GM21619 (cell line): ENCODE results near the gene FNDC3B.

Source experiments
- ATAC-seq: cut with Tn5 transposase; IDR thresholded peaks from one replicate; pipeline ENCODE4 v1.9.1; 2021; ENCODE audit not compliant: unreplicated experiment

Gene FNDC3B

DNA sequence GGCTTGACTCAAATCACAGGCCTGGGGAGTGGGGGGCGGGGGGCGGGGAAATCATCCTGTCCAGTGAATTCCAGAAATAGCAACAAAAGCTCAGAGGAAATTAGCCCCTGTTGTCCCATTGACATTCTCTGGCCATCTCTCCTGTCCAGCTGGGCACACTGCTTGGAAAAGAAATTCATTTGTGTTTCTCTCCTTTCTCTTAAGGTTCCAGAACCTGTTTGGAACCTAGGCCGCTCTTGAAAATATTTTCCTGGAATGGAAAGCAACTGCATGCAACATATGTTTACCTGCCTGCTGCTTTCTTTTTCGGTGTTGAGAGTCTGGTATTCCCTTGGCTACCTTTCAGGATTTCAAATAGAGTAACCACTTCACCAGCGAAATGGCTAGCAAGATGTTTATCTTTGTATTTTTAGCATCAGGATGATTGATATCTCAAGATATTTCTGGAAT lies 239.8 kb downstream of the FNDC3B start:
- ATAC-seq = no peak

DNA sequence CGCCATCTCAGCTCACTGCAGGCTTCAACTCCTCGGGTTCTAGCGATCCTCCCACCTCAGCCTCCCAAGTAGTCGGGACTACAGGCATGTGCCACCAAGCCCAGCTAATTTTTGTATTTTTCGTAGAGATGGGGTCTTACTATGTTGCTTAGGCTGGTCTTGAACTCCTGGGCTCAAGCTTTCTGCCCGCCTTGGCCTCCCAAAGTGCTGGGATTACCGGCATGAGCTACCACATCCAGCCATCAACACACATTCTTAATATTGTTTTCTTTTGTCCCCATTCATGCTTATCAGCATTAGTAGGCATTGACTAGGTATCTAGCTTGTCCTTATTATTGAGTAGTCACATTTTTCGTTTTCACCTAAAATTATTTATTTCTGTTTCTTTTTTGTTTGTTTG lies 240.6 kb downstream of the FNDC3B start:
- no peak for ATAC-seq

DNA sequence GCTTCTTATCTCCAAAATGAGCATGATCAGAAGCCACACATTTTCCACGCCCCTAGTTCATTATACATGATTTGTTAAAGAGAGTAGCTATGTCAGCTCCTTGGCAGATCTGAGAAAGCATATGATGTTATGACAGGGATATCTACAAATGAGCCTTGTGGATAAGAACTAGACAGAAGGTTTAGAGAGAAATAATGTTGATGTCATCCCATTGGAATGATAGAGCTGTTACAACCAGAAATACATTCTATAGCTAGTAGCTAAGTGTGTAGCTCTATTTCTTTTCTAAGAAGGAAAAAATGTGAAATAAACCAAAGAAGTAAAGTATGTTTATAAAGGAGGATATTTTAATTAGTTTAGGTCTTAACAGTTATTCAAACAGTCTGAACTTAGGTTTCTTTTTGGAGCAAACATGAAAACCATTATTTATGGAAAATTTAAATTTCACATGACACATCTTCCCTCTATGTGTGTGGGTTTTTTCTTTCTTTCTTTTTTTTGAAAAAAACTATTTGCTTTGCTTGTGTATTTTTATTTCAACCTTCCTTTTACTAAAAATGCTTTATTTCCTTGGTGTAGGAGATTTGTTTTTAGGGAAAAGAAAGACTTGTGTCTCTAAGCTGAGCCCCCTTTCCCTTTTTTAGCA lies 241.2 kb downstream of the FNDC3B start:
- no peak for ATAC-seq

DNA sequence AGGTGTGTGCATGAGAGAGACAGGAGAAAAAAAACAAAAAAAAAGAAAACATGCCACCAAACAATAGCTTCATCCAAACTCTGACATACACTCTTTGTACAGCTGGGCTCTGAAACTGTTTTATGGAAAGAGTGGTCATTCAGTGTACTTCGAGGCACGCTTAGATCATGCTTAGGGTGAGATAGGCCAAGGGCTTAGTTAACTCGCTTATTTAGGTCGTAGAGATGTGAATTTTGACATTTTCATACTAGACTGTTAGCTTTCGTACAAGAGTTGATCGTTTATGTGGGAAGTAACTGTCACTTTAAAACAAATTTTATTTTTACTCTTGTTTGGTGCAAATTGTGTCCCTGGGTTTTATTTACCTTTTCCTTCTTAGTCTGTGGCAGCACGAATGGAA lies 242.5 kb downstream of the FNDC3B start:
- ATAC-seq = no peak

DNA sequence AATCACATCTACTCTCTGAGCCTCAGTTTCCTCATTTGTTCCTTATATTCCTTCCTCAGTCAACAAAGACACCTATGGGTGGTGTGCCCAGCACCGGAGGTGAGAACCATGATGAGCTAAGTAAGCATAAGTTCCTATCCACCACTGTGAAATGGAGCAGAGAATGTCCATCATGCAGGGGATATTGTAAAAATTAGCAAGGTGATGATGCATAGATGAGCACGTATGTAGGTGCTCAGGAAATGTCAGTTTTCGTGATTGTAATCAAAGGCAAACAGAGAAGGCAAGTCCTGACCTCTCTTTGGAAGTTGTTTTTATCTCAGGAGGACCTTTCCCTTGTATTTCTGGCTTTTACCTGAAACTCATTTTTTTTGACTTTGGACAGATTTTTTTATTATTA lies 243.5 kb downstream of the FNDC3B start:
- no peak for ATAC-seq

DNA sequence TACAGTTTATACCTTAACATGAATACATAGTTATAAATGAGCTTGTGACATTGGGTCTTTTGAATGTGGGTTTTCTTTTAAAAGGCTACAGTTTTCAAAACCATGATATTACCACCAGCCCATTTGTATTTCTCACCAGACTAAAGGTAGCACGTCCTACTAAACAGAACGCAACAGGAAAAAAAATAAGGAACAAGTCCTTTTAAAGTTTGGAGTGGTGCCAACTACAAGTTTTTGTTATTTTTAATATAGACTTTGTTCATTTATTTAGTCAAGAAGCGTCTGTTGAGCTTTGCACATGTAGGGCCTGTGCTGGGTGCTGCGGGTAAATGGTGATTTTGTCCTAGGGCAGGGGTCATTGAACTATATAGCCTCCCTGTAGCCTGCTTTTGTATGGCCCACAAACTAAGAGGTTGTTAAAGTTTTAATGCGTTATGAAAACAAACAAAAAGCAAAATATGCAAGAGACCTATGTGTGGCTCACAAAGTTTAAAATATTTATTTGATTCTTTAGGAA lies 244.5 kb downstream of the FNDC3B start:
- ATAC-seq = no peak

DNA sequence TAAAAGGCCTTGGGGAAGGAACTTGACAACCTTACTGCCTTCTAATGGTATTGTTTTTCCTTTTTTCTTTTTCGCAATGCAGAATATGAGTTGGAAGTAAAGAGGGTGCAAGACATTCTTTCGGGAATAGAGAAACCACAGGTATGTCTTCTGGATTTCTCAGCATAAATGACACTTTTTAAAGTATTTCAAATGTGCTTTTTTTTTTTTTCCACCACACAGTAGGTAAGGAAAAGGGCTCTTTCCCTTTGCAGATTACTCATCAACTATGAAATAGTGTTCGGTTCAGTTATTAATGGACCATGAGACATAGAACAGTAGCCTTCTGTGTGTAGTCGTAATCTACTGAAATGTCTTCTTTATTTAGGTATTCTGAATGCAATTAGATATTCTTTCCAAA lies 246.5 kb downstream of the FNDC3B start:
- ATAC-seq = no peak

DNA sequence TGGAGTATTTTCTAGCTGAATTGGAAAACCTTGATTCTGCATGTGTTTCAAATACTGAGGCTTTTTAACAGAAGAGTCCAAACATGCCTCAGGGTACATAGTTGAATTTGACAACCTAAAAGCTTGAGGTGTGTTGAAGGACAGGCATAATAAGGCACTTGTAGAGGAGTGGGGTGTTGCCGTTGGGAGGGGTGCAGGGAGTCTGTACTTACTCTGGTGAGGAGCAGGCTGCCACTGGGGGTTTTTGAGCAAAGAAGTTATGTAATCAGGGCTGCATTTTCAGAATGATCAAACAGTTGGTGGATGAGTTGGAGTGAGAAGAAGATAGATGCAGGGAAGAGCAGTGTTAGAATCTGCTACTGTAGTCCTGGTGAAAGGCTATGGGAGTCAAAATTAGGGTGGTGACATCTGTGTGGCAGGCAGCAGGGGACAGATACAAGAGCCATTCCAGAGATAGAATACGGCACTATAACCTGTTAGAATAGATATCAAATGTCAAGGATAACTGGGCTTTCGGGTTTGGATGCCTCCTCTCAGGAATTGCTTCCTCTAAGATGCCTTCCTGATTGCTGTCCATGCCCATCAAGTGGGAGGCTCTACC lies 247.3 kb downstream of the FNDC3B start:
- no peak for ATAC-seq

DNA sequence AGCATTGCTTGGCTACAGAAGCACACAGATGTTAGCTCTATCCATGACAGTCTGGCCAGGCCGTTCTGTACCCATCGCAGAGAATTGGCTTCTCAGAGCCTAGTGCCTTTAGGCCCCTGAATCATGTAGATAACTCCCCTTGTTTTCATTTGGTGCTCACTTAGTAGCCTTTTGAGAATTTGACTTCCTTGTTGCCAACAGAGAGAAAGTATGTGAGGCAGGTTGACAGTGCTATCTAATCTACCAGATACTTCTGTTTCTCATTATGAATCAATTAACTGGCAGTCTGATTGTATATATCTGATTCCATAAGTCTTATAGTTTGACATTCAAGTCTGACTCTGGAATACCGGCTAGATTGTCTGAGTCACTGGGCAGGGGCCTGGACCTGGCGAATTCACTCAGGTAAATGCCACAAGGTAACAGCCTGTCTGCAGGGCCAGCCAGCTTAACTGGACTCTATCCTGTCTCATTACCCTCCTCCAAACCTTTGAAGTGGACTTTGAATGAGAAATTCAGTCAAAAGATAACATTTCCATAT lies 248.6 kb downstream of the FNDC3B start:
- ATAC-seq = no peak

DNA sequence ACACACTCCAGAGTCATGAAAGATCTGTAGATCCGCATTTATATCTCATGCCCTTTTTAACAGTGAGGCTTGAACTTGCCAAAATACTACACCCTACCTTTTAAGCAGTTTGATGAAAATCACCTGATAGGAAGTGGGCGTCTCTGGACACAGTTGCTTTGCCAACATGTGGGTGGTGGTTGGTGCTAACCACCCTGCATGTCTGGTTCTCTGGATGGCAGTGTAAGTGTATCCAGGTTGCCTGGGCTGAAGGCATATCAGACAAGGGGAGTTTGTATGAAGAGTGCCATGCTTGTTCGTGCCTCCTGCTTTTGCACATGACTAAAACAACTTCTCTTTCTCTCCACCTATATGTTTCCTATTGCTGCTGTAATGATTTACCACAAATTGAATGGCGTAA lies 249.3 kb downstream of the FNDC3B start:
- ATAC-seq = no peak

DNA sequence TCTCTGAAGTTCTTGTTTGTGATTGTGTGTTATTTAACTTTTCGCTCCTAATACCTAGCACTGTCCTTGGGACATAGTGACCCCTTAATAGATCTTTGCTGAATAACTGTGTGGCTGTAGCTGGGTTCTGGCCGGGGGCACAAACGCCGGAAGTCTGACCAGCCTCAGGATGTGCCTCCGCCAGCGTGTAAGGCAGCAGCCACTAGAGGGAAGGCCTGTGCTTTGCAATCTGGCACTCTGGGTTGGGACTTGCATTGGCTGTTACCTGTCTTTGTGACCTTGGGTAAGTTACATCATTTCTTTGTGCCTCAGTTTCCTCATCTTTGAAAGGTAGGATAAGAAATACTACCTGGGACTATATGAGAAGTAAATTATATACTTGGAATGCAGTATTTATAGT lies 250.2 kb downstream of the FNDC3B start:
- no peak for ATAC-seq

DNA sequence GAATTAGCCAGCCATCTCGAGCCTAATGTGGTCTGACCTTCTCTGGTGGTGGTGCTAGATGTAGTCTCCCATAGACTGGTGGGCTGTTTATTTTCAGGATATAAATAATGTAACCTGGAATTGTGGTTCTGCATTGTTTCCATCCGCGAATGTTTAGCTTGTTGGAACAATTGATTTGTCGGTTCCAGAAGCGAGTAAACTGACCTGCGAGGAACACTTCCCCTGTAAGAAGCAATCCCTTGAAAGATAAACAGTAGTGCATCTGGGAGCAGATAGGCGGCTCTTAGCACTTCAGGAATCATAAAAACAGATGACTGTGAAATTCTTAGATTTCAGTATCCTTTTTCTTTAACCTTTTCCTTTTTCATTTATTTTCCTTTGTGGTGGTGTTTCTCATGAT lies 251.1 kb downstream of the FNDC3B start:
- ATAC-seq = no peak

DNA sequence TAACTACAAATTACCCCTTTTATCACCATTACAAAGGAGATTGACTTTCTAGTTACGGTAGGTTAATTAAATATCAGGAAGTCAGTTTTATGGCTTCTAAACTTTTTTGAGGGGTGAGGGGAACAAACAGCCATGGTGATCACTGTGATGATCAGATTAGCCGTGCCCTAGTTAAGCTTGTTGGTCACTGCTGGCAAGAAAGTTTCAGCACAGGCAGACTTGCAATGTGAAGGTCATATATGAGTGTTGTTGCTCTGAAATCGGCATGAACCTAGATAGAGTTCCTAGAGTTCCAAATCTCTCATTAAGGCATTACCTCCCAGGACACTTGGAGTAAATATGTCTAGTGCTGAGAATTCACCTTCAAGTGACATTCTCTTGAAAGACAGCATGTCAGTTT lies 252.3 kb downstream of the FNDC3B start:
- no peak for ATAC-seq

DNA sequence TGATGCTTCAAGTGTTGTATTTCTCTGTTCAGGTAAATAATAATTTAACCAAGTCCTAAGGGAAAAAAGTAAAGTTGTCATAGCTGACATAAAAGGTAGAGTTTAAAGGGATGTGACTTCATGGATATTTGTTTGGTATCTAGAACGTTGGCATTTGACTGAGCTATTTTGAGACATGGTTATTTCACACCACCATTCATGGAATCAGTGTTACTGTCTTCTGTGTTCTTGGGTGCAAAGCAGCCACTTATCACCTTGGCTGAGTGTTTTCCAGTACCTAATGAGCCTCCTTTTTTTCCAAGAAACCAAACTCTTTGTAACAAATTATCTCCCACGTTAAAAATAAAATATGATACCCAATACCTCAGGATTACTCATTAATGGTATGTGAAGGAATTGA lies 253.0 kb downstream of the FNDC3B start:
- ATAC-seq = no peak

DNA sequence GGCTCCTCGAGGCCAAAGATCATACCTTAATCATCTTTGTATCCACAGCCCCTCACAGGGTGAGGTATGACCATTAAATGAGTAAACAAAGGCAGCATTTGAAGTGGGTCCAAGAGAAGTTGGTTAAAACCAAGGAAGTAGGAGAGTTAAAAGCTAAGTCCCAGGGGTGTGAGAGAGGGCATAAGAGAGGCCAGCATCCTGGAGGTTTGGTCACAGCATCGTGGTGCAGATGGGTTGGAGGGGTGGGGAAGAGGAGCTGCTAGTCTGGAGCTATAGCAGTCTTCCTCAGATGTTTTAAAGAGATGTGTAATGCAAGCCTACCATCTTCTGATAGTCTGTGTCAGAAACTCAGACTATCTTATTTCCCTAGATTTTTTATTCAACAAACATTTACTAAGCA lies 253.7 kb downstream of the FNDC3B start:
- ATAC-seq = no peak

DNA sequence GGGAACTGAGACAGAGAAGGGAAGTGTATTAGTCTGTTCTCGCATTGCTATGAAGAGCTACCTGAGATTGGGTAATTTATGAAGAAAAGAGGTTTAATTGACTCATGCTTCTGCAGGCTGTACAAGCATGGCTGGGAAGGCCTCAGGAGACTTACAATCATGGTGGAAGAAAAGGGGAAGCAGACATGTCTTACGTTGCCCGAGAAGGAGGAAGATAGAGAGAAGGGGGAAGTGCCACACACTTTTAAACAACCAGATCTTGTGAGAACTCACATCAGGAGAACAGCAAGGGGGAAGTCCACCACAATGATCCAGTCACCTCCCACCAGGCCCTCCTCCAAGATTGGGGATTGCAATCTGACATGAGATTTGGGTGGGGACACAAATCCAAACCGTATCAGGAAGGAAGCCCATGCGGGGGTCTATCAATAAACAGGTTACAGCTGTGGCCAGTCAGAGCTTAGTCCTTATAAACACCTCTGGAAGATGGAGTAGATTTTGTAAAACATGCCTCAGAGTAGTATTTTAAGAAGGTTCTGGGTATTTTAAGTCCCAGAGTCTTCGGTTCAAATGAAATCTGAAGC lies 254.9 kb downstream of the FNDC3B start:
- no peak for ATAC-seq

DNA sequence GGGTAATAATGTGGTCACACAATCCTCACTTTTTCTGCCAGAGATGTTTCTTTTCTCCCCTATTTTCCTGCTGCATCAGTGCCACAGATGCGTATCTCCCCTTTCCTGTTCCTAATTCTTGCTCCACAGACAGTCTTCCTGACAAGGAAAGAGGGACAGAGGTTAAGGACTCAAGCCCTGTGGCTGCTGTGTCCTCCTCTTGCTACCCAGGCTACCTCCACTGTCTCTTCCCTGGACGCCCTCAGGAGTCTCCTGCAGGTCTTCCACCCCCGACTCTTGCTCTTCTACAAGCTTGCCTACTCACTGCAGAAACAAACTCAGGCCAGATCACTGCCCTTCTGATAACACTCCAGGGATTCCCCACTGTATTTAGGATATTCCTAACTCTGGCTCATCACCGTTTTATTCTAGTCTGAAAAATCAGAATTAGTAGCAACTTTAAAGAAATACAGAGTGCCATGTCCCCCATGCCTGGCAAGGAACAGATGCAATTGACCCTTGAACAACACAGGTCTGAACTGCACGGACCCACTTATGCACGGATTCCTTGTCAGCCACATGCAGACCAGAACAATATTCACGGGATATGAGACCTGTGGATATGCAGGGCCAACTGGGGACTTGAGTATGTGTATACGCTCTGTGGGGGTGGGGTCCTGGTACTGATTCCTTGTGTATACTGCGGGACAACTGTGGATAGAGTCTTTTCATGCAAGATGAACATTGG lies 257.0 kb downstream of the FNDC3B start:
- no peak for ATAC-seq

DNA sequence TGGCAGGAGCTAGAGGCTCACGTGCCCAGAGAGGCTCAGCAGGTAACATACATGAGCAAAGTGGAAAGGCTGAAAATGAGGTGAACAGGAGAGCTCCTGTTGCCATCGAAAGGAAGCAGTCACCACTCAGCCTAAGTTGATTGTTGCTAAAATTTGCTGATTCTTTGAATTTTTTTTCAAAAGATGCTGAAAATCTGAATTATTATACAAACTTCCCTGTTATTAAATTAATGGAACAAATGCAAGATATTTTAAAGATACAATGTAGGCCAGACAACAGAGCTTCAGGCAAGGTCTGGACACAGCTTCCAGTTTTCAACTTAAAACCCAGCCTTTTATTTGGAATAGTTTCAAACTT lies 257.6 kb downstream of the FNDC3B start:
- ATAC-seq = no peak

DNA sequence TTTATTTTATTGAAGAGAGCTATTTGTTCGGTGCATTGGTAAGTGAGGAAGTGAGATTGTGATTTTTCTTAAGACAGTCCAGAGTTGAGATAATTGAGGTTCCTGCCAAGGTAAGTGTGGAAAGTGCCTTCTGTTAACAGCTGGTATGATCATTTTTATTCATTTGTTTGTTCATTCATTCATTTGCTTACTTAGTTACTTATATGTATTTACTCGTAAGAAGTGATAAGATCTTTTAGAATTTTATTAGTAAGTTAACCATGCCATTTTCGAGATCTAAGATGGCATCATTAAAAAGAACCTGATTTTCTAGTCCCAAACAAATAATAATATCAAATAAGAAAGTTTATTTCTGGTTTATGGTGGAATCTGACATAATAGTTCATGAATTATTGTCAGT lies 258.9 kb downstream of the FNDC3B start:
- no peak for ATAC-seq

DNA sequence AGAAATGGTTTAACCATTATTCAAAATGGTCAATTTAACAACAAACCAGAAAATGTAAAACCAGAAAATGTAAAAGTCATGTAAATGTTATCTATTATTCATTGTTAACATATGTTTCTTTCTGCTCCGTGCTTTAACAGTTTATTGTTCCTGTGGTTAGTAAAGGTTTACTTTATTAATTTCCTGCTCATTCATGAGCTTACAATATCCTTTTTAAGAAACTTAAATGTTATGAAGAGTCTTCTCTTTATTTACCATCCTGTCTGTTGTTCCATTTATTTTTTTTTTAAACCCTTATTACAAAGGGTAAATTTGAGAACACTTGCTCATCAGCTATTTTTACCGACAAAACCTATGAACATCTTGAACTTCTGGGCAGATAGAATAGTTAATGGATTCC lies 260.8 kb downstream of the FNDC3B start:
- ATAC-seq = no peak

DNA sequence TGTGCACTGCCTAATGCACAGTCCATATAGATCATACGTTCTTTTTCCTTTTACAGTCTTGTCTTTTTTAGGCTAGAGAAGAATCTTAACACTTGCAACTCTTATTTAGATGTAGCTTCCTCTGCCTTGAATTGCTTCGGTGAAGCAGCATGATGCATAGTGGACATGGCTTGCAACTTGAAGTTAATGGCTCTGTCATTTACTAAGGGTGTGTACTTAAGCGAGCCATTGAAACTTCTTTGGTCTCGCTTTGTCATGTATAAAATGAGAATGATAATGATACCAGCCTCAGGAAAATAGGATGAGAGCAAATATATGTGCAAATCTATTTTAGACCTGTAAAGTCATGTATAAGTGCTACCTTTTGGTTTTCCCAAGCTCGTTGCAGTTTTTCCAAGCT lies 261.5 kb downstream of the FNDC3B start:
- ATAC-seq = no peak

DNA sequence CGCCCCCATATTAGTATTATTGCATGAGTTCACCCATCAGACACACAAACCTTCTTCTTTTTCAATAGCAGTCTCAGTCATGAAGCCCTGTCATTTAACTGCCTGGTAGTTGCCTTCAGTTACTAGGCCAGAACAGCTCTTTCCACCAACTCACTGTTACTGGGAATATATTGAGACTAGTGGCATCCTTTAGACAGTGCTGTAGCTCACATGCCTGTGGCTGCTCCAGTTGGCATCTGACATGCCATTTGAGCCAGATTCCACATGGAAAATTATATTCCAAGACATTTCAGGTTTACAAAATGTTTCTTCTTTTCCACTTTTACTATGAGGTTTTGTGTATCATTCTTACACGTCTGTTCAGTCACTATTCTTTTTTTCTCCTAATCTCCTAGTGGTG lies 262.8 kb downstream of the FNDC3B start:
- no peak for ATAC-seq
